Glomerular visceral epithelial cell (primary cell): ENCODE results near the gene SLC25A20.
"Not testable (repeated sequence)": the region's sequence is repeated elsewhere in the genome, so short reads cannot be mapped to it uniquely, and the experiment has no call there.

ENCODE experiments used
- DNase-seq: peaks from one replicate; pipeline ENCODE4 v3.0.0-alpha.2; 2016; ENCODE audit errors: extremely low spot score

The SLC25A20 gene

DNA sequence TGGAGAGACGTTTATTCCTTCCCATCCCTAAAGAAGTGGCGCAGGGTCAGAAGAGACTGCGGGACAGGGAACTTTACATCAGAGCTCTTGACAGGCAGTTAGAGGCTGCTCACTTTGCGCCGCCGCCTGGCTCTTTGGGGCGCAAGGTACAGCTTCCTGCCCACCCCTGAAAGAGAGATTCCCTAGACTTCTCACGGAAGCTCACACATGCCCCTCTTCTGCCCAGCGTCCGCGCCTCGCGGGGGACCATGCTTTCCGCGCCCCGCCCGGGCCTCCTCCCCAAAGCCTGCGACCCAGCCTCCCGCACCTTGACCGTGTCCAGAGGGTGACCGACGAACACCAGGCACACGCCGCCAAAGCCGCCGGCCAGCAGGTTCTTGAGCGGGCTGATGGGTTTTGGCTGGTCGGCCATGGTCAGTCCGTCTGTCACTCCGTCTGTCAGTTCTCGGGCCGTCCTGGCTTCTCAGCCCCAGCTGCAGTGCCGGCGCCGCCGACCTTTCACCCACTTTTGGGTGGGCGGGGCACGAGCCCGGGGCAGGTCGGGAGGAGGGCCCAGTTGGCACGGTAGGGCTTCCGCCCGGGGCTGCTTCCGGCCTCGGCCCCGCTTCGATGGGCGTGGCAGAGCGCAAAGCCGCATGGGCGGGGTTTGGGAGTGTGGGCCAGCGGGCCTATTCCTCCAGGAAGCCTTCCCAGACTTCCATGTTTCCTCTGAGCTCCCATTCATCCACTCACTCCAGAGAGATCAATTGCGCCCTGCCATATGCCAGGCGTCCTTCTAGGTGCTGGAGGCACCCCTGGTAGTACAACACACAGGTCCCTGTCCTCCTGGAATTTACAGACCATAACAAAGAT is at the start of gene SLC25A20:
SLC25A20 (minus strand) TSS at position 500 of the 852 bp plus-strand sequence; CDS start at position 412, 88 bp downstream.
- DNase-seq = peak; percentile 83

- no peak for DNase-seq
Measured at GRCh38 chr3:48945891-48946549, 47.3 kb upstream of the SLC25A20 start.

DNA sequence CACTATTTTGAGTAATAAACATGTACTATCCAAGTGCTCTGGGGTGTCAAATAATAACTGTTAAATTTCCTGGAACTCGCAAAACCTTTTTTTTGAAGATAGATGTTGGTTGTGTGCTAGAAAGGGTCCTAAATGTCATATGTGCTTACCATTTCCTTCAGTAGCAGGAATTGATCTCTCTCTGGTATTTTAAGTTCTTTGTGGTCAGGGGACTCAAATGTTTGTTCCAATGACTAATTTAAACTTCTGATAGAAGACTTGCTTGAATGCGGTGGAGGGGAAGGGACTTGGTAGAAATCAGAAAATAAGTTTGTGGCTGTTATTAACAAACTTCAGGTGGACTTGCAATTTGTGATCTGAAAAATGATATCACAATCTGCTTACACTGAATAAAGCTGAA is 46.8 kb upstream of the SLC25A20 start:
- no peak for DNase-seq

DNA sequence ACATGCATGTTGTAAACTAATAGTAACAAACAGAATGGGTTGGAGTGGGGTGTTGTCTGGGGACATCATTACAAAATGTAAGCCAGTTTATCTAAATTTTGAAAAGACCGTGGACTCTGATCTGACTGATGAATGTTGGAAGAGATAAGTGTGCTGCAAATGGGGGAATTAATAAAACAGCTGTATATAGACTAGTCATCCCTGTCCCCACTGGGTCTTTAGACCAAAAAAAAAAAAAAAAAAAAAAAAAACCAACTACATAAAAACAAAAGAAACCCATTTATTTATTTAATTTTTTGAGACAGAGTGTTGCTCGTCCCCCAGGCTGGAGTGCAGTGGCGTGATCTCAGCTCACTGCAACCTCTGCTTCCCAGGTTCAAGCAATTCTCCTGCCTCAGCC is 40.0 kb upstream of the SLC25A20 start:
- DNase-seq = no peak

- DNase-seq = no peak
Measured at GRCh38 chr3:48938156-48938555, 39.5 kb upstream of the SLC25A20 start.

DNA sequence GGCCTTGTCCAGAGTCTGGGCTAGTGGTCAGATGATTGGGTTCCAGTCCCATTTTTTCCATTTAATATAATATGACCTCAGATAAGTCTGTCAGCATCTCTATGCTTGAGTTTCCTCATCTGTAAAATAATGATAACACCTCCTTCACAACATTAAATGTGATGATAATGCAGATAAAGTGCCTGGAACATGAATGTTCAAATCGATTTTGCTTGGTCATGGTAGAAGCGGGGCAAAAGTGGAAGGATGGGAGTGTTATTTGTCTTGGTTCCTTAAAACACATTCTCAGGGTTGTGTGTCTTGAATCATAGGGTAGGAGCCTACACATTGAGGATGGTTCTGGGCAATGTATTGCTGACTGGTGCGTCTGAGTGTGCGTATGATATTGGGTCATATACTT is 36.8 kb upstream of the SLC25A20 start:
- no peak for DNase-seq

GRCh38 chr3:48934333-48934991 is 35.8 kb upstream of the SLC25A20 start:
- no peak for DNase-seq

GRCh38 chr3:48931944-48932580 is 33.4 kb upstream of the SLC25A20 start:
- DNase-seq = no peak

DNA sequence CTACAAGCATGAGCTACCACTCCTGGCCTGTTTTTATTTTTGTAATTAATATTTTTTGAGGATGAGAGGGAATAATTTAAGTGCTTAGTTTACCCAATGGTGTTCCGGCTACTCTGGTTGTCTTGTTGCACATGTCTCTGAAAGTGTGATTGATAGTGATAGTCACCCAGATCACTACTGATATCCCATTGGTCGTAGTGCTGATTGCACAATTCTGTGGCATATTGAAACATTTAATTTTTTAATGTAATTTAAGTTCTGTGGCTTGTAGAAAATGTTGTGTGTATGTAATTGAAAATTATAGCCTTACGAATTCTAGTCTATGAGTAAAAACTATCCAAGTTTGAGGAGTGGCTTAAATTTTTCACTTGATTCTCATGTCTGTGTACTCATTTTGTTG is 31.9 kb upstream of the SLC25A20 start:
- DNase-seq = no peak

- no peak for DNase-seq
Measured at GRCh38 chr3:48929358-48930035, 30.8 kb upstream of the SLC25A20 start.

DNA sequence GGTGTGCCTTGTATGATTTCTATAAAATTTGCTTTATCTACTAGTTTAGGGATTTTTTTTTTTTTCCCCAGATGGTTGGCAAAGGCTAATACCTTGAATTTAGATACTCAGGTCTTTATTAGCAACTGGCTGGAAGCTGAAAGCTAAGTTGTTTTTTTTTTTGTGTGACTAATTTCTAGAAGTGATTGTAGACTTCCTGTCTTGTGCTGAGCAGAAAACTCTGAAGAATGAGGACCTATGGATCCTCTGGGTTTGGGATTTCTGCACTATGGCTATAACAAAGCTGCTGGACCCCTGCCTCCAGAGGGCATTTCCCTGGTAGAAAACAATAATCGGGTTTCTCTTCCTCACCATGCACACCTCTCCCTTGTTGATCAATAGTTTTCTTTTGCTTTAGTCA is 30.0 kb upstream of the SLC25A20 start:
- DNase-seq = no peak

GRCh38 chr3:48927928-48928327 is 29.2 kb upstream of the SLC25A20 start:
- DNase-seq = no peak

DNA sequence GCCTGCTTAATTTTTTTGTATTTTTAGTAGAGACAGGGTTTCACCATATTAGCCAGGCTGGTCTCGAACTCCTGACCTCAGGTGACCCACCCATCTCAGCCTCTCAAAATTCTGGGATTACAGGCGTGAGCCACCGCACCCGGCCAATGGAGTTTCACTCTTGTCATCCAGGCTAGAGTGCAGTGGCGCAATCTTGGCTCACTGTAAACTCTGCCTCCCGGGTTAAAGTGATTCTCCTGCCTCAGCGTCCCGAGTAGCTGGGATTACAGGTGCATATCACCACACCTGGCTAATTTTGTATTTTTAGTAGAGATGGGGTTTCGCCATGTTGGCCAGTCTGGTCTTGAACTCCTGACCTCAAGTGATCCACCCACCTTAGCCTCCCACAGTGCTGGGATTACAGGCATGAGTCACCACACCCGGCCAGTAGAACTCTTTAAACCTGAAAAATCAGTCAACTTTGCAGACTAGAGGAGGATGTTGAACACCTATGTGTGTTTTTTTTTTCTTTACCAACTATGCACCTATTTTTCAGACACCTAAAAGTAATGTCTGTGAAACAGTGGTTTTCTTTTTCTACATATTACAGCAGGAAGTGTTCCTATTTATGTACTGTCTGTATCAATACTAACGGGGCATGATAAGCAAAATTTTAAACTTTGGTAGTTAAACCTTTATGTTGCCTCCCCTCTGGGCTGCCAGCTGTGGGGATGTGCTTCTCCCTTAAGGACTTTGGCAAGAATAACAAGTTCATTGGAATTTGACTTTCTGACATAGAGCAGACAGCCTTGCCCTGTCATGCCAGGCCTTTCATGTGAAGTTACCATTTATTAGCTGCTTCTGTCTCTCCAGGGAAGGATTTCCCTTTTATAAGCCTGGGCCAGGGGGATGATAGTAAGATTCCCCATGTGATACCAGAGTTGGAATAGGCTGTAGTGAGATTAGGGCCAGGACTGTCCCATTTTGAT is 28.0 kb upstream of the SLC25A20 start:
- DNase-seq = no peak

GRCh38 chr3:48919215-48920138 is 20.8 kb upstream of the SLC25A20 start:
- DNase-seq = peak; percentile 53

DNA sequence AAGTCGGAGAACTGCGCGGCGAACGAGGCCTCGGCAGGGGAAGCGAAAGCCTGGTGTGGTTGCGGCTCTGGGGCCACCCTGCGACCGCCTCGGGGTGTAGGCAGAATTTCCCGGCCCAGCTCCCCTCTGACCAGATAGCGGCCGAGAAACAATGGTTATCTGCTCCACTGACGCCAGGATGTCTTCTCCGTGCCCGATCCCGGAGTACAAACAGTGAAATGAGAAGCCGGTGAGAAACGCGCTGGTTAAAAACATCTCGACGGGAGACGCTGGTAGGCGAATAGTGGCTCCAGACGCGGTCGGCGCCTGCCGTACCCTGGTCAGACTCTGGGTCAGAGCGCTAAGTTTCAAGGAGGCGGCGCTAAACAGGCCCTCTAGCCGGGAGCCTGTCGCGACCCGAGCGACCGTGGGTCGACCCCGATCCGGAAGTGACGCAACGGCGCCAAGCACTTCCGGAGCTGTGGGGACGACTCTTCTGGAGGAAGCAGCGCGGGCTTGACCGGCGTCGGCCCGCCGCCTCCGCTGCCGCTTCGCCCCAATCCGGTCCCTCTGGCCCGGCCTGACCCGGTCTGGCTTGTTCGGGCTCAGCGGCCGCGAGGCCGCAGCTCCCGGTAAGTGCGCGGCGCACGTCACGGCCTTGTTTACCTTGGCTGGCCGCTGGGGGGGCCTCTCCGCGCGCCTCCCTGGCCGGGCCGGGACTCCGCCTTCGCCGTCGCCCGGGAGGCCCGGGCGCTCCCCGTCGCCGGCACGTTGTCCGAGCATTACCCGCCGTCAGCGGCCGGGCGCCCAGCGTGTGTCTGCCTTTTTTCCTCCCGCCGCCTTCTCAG is 19.9 kb upstream of the SLC25A20 start, which contains the start of gene ARIH2:
ARIH2 (plus strand) TSS at position 455 of the 827 bp plus-strand sequence. CDS start 8,717 bp downstream, outside the sequence.
- peak; percentile 91 for DNase-seq

GRCh38 chr3:48915296-48915695 is 16.6 kb upstream of the SLC25A20 start:
- DNase-seq = no peak

DNA sequence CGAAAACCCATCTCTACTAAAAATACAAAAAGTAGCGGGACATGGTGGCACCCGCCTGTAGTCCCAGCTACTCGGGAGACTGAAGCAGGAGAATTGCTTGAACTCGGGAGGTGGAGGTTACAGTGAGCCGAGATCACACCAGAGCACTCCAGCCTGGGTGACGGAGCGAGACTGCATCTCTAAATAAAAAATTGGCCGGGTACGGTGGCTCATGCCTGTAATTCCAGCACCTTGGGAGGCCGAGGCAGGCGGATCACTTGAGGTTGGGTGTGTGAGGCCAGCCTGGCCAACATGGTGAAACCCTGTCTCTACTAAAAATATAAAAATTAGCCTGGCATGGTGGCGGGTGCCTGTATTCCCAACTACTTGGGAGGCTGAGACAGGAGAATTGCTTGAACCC is 8.3 kb upstream of the SLC25A20 start:
- DNase-seq = not testable (repeated sequence)

- DNase-seq = no peak
Measured at GRCh38 chr3:48899273-48899672, 591 bp upstream of the SLC25A20 start.
